Kasumi-1 (cell line): ENCODE data around the gene GSDMA.

Source experiments
- DNase-seq, 2 experiments: peaks; one replicate each; lab custom pipeline; 2025; lab: John Stamatoyannopoulos, UW

GSDMA gene

GRCh38 chr17:40022497-40022896 is 59.7 kb downstream of the GSDMA start:
- DNase-seq = no peak

- DNase-seq = no peak
These were observed 60.2 kb downstream of the GSDMA start for GRCh38 chr17:40022961-40023541.

GRCh38 chr17:40023590-40024292 is 60.9 kb downstream of the GSDMA start:
- no peak for DNase-seq

- no peak for DNase-seq
These were observed 62.1 kb downstream of the GSDMA start for GRCh38 chr17:40024901-40025300.

GRCh38 chr17:40025559-40025958 is 62.8 kb downstream of the GSDMA start:
- no peak for DNase-seq

- no peak for DNase-seq
These were observed 63.4 kb downstream of the GSDMA start for GRCh38 chr17:40025991-40026815.

- peak; percentile 77 to 78 for DNase-seq
These were observed 64.2 kb downstream of the GSDMA start for GRCh38 chr17:40026816-40027613.
